Fibroblast of pulmonary artery (primary cell): Measurements from ENCODE around the gene E2F6.

Experiments
- DNase-seq: peaks from one replicate; pipeline ENCODE4 v3.0.0-alpha.2; 2010; ENCODE audit warnings: low read depth
- H3K4me3 ChIP-seq: replicated peaks from 2 replicates; pipeline ENCODE4 v1.5.1; 2011; ENCODE audit warnings: low read depth, mild to moderate bottlenecking, control low read depth, low read length, moderate library complexity
- CTCF ChIP-seq: IDR thresholded peaks from 2 replicates; pipeline ENCODE4 v1.5.1; 2011; ENCODE audit warnings: mild to moderate bottlenecking, control low read depth, low read length, inconsistent platforms; ENCODE audit errors: missing control alignments

Gene E2F6

GRCh38 chr2:11483806-11484617, 18.1 kb upstream of the E2F6 start:
- no peak for TF ChIP-seq CTCF
- DNase-seq, result no peak
- no peak overlapping the region for H3K4me3 ChIP-seq

GRCh38 chr2:11482473-11483035, 16.6 kb upstream of the E2F6 start:
- TF ChIP-seq CTCF, result no peak
- DNase-seq, result no peak
- no peak overlapping the region for H3K4me3 ChIP-seq

GRCh38 chr2:11481789-11482472, 16.0 kb upstream of the E2F6 start:
- TF ChIP-seq CTCF, result no peak
- no peak overlapping the region for H3K4me3 ChIP-seq
- no peak for DNase-seq

- no peak for DNase-seq
- no peak for TF ChIP-seq CTCF
- no peak overlapping the region for H3K4me3 ChIP-seq
These were observed 15.4 kb upstream of the E2F6 start for GRCh38 chr2:11481426-11481788.

- TF ChIP-seq CTCF, result no peak
- H3K4me3 ChIP-seq, result no peak overlapping the region
- no peak for DNase-seq
These were observed 14.9 kb upstream of the E2F6 start for GRCh38 chr2:11480859-11481258.

- no peak for TF ChIP-seq CTCF
- no peak for DNase-seq
- H3K4me3 ChIP-seq, result no peak overlapping the region
These were observed 14.4 kb upstream of the E2F6 start for GRCh38 chr2:11480406-11480805.
